ENCODE measurements around the gene HSPA12A. TPM values are rescaled to one million over a fixed set of nuclear protein-coding genes. Genes with fewer than 3 reads are reported as not detected.

HSPA12A gene, protein sequence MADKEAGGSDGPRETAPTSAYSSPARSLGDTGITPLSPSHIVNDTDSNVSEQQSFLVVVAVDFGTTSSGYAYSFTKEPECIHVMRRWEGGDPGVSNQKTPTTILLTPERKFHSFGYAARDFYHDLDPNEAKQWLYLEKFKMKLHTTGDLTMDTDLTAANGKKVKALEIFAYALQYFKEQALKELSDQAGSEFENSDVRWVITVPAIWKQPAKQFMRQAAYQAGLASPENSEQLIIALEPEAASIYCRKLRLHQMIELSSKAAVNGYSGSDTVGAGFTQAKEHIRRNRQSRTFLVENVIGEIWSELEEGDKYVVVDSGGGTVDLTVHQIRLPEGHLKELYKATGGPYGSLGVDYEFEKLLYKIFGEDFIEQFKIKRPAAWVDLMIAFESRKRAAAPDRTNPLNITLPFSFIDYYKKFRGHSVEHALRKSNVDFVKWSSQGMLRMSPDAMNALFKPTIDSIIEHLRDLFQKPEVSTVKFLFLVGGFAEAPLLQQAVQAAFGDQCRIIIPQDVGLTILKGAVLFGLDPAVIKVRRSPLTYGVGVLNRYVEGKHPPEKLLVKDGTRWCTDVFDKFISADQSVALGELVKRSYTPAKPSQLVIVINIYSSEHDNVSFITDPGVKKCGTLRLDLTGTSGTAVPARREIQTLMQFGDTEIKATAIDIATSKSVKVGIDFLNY
- 7.0 and 7.9 TPM in 2 replicates for polyA plus RNA-seq (2011; rRNA removed)
- 7.6 and 9.0 TPM in 2 replicates for polyA minus RNA-seq (2011; rRNA and poly(A)+ RNA removed)

DNA sequence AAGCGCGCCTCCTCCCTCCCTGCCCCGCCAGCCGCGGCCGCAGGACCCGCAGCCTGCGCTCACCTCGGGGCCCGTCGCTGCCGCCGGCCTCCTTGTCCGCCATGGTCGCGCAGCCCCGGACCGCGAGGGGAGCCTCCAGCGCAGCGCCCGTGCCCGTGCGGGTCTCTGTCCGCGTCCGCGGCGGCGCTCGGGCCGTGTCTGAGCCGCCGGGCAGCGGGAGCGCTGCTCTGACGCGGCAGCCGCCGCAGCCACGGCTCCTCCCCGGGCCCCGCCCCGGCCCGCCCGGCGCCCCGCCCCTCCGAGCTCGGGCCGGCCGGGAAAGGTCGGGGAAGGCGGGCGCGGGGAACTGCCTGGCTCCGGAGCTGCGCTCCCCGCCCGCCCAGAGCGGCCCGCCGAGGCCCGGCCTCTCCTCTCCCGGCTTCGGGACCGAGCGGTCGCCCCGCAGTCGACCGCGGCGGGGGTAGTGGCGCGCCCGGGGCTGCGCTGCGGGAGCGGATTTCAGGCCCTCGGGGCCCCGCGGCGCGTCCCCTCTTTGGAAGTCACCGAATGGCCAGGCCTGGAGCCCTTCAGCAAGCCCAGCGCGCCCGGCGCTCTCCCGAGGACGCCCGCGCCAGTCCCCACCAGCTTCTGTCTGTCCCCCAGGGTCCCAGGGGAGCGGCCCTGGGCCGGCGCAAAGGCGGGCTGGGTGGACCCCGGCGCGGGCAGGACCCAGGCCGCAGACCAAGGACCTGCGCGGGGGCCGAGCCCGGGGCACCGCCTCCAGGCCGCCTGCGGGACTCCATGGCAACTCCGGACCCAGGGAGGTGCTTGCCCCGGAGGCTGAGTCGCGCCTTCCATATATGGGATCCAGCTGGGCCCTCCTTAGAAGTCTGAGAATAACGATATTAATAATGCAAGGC, at the start of gene HSPA12A:
Gene HSPA12A, minus strand, starts transcription at position 200 of the 899 bp plus-strand sequence. Its CDS starts 97 bp downstream, at position 103.
- TF ChIP-seq, protein P1, sequence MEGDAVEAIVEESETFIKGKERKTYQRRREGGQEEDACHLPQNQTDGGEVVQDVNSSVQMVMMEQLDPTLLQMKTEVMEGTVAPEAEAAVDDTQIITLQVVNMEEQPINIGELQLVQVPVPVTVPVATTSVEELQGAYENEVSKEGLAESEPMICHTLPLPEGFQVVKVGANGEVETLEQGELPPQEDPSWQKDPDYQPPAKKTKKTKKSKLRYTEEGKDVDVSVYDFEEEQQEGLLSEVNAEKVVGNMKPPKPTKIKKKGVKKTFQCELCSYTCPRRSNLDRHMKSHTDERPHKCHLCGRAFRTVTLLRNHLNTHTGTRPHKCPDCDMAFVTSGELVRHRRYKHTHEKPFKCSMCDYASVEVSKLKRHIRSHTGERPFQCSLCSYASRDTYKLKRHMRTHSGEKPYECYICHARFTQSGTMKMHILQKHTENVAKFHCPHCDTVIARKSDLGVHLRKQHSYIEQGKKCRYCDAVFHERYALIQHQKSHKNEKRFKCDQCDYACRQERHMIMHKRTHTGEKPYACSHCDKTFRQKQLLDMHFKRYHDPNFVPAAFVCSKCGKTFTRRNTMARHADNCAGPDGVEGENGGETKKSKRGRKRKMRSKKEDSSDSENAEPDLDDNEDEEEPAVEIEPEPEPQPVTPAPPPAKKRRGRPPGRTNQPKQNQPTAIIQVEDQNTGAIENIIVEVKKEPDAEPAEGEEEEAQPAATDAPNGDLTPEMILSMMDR (IDR thresholded peaks at IDR 0.05; ENCODE audit: insufficient read depth, low read depth, low read length) = no peak
- no peaks in the 10 kb centered on the region for H3K27me3 ChIP-seq (ENCODE audit: control insufficient read depth, insufficient read depth, low read length)
- CTCF ChIA-PET = interaction anchor here (0.9 to 1.6 kb wide), 3 partner anchors 46 to 61 kb away, joined by 3 to 12 read pairs (median 4); no protein-coding TSS in a partner anchor
- POLR2A ChIA-PET = no interaction called here
- H3K36me3 ChIP-seq (ENCODE audit: control insufficient read depth, insufficient read depth, low read length) = no peaks in the 10 kb centered on the region
- DNase-seq (ENCODE audit: low read depth) = peak; percentile 52
- H3K4me3 ChIP-seq (ENCODE audit: low read depth, low read length) = peak within 1 kb of the TSS; percentile 67

DNA sequence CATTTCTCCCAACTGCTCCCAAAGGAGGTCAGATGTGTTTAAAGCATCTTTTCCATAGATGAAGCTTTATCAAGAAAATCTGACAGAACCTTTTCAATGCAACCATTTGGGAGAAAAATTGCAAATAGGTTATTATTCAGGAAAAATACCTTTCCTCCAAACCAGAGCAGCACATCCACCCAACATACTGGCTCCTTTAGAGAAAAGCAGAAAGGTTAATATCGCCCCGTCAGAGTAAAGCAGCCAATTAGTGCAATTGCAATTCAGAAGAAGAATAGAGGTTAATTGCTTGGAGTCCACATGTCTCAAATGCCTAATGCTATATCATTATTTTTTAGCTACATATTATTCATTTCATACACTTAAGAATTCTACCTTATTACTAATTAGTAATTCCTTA, 48.9 kb upstream of the HSPA12A start:
- no peaks in the 10 kb centered on the region; the same call in 1 of the 2 replicates for H3K27me3 ChIP-seq (ENCODE audit: control insufficient read depth, insufficient read depth, low read length)
- POLR2A ChIA-PET = no interaction called here
- H3K36me3 ChIP-seq (ENCODE audit: control insufficient read depth, insufficient read depth, low read length) = no peaks in the 10 kb centered on the region
- no peak overlapping the region for H3K4me3 ChIP-seq (ENCODE audit: low read depth, low read length)
- TF ChIP-seq, protein P1 (IDR thresholded peaks at IDR 0.05; ENCODE audit: insufficient read depth, low read depth, low read length) = no peak
- DNase-seq (ENCODE audit: low read depth) = no peak
- CTCF ChIA-PET = interaction anchor here (0.7 to 28.3 kb wide), 3 partner anchors 71 to 384 kb away, joined by 3 to 736 read pairs (median 335); no protein-coding TSS in a partner anchor

DNA sequence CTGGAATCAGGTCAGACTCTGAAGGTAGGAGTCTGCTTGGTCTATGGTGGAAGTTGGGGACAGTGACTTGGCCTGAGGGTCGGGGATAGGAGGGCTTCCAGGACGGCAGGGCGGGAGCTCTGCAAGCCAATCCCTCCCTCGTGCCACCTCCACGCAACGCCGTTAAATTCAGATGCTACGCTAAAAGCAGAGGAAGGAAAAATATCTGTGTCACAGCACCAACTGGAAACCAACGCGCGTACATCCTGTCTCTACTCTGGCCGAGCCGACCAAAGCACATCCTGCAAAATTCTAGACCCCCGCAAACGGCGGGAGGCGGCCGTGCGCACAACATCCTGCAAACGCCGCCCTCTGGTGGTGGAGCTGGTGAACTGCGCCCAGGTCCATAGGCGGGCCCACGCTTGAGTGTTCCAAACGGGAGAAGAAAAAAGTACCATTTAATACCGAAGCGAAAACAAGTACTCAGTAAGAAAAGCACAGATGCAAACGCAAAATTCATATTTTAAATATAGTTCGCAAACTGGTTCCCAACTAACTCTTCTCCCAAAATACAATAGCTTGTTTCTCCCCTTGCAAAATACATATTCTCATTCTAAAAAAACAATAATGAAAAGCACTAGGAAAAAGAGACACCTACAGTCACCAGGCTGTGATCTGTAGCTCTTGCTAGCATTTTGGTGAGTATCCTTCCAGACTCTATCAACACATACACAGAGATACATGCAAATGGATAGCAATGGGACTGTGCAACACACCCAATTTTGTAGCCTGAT, 45.7 kb upstream of the HSPA12A start:
- POLR2A ChIA-PET = interaction anchor here (0.7 kb wide), 1 partner anchor 106 kb away, joined by 4 read pairs; no protein-coding TSS in a partner anchor

DNA sequence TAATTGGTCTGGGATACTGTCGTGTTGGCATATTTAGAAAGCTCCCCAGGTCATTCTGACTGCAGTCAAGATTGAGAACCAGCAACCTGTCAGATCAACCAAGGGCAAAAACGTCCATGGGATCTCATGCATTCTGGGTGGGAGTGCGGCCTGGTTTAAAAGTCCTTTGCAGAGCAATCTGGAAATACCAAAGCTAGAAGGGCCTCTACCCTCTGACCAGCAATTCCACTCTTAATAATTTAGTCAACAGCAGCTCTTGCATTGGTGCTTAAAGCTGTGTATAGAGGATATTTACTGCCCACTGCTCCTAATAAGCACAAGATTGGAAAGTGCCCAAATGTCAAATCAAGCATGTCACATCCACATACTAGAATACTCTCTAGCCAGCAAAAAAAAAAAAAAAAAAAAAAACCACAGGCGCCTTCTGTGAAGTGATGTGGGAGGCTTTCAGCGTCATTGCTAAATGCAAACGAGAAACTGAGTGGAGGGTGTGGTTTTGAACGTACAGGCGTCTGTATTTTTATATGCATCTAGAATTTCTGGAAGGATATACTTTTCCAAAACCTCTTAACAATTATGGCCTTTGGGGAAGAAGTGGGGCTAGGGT, 44.8 kb upstream of the HSPA12A start:
- no peak overlapping the region for H3K4me3 ChIP-seq (ENCODE audit: low read depth, low read length)
- POLR2A ChIA-PET = no interaction called here
- H3K36me3 ChIP-seq (ENCODE audit: control insufficient read depth, insufficient read depth, low read length) = no peaks in the 10 kb centered on the region
- no peaks in the 10 kb centered on the region; the same call in 1 of the 2 replicates for H3K27me3 ChIP-seq (ENCODE audit: control insufficient read depth, insufficient read depth, low read length)
- CTCF ChIA-PET = interaction anchor here (0.6 to 28.3 kb wide), 29 partner anchors 9 to 1543 kb away, joined by 3 to 736 read pairs (median 5); partner anchors contain the start of gene HSPA12A
- TF ChIP-seq, protein P1 (IDR thresholded peaks at IDR 0.05; ENCODE audit: insufficient read depth, low read depth, low read length) = no peak
- no peak for DNase-seq (ENCODE audit: low read depth)

More for the DNA sequence above, 45.7 kb upstream of the HSPA12A start:
- Histone ChIP-seq H3K4me3 (ENCODE audit: low read depth, low read length) (peak overlapping the region; percentile 10; the same call in 1 of the 2 replicates), H3K27me3 (ENCODE audit: control insufficient read depth, insufficient read depth, low read length) (no peaks in the 10 kb centered on the region; the same call in 1 of the 2 replicates), H3K36me3 (ENCODE audit: control insufficient read depth, insufficient read depth, low read length) (no peaks in the 10 kb centered on the region)
- DNase-seq (ENCODE audit: low read depth) = no peak
- CTCF ChIA-PET = interaction anchor here (0.6 to 28.3 kb wide), 33 partner anchors 9 to 1543 kb away, joined by 3 to 736 read pairs (median 5); partner anchors contain the start of gene HSPA12A
- TF ChIP-seq, protein P1 (IDR thresholded peaks at IDR 0.05; ENCODE audit: insufficient read depth, low read depth, low read length) = peak; percentile 99

Data from BJ (cell line).